Esophagus muscularis mucosa (tissue), 4 donors: ENCODE data around the gene PSMD9. TPM values are rescaled to one million over a fixed set of nuclear protein-coding genes. Genes with fewer than 3 reads are reported as not detected.

ENCODE experiments used
- DNase-seq: peaks from one replicate; pipeline ENCODE4 v3.0.0-alpha.2; 2017; ENCODE audit errors: extremely low spot score
- H3K27ac ChIP-seq, 4 donors: fragments of 200-600 bp; sonication (generic); replicated peaks in 1 of 4; 1 replicate in 3 of 4; 2 replicates in 1 of 4; pipeline ENCODE4 v1.5.1; 2016 to 2019; ENCODE audit warnings: mild to moderate bottlenecking in 1 of 4
- H3K27me3 ChIP-seq, 4 donors: fragments of 200-600 bp; sonication (generic); one replicate each; pipeline versions ENCODE4 v1.5.1 to v1.6.0; 2016 to 2019
- H3K36me3 ChIP-seq, 4 donors: fragments of 200-600 bp; sonication (generic); one replicate each; pipeline ENCODE4 v1.5.1; 2016 to 2019
- H3K4me1 ChIP-seq, 4 donors: fragments of 200-600 bp; sonication (generic); one replicate each; pipeline ENCODE4 v1.5.1; 2016 to 2019
- H3K4me3 ChIP-seq, 4 donors: fragments of 200-600 bp; sonication (generic); 1 replicate in 2 of 4; 2 replicates in 2 of 4; pipeline ENCODE4 v1.5.1; 2016 to 2019; ENCODE audit warnings: mild to moderate bottlenecking in 4 of 4, moderate library complexity in 1 of 4
- H3K9me3 ChIP-seq, 4 donors: fragments of 200-600 bp; sonication (generic); 1 replicate in 3 of 4; 2 replicates in 1 of 4; pipeline ENCODE4 v1.5.1; 2016 to 2019
- CTCF ChIP-seq, 3 experiments: fragments of 200-600 bp in 2 of 3; fragments of 450-650 bp in 1 of 3; sonication (generic) in 2 of 3; IDR thresholded peaks; one replicate each; pipeline ENCODE4 v1.5.1; 2017 to 2019; ENCODE audit warnings: antibody characterized with exemption in 3 of 3, mild to moderate bottlenecking in 2 of 3, moderate library complexity in 1 of 3
- EP300 ChIP-seq: sonication (generic); formaldehyde crosslinking; IDR thresholded peaks from one replicate; pipeline ENCODE4 v1.6.1; 2017; ENCODE audit warnings: antibody characterized with exemption
- POLR2A ChIP-seq: fragments of 450-650 bp; IDR thresholded peaks from one replicate; pipeline ENCODE4 v1.6.1; 2017; ENCODE audit warnings: antibody characterized with exemption, moderate library complexity, mild to moderate bottlenecking, low read depth
- POLR2AphosphoS5 ChIP-seq, 2 donors: sonication (generic); formaldehyde crosslinking; IDR thresholded peaks; one replicate each; pipeline ENCODE4 v1.6.1; 2017; ENCODE audit warnings: antibody characterized with exemption in 2 of 2
- WGBS: methylation state at CpG from one replicate; pipeline ENCODE4 v1.1.5; 2018; 5-methylcytosine and 5-hydroxymethylcytosine counted together
- intact Hi-C: fragments of 100-400 bp; cut with DNase I; formaldehyde crosslinking; loops from one replicate; pipeline ENCODE4 v1.15.1; 2023
- total RNA-seq, 4 donors: library from RNA; depleted of rRNA; stranded (reverse); fragments of >200 nt; gene quantifications; one replicate each; pipeline versions ENCODE4 v1.1.0 to v1.2.1, GENCODE V29; 2016

The PSMD9 gene
- 10 to 100 TPM; 22.4 to 63.7 (median 44.4) TPM for total RNA-seq

DNA sequence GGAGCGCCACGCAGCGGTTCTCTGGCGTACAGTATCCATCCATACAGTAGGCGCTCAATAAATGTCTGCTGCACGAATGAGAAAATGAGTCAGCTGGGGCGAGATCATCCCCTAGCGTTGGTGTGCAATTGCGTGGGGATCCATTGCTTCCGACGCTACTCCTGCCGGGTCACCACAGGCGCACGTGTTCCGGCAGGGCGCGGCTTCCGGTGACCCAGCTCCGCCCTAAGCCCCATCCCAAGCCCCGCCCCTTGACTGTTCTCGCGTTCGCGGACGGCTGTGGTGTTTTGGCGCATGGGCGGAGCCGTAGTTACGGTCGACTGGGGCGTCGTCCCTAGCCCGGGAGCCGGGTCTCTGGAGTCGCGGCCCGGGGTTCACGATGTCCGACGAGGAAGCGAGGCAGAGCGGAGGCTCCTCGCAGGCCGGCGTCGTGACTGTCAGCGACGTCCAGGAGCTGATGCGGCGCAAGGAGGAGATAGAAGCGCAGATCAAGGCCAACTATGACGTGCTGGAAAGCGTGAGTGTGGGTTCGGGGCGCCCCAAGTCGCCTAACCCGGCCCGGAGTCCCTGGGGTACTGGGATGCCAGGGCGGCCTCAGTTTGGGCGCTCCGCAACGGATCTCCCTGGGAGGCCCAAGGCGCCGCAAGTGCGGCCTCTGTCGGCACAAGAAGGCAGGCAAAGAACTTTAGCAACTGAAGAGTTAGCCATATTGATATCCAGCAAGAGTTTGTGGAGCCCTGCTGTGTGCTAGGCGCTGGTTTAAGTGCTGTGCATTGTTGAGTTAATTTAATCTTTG, at the start of gene PSMD9:
TSS of gene PSMD9 (plus strand) at position 313 of the 796 bp plus-strand sequence. CDS start at position 380, 67 bp downstream.
- Histone ChIP-seq H3K9me3 (no peaks in the 10 kb centered on the region), H3K36me3 (peaks cover 0 to 29% (median 10%) of the 10 kb centered on the region in 4 donors), H3K4me1 (peaks cover 19 to 39% (median 30%) of the 10 kb centered on the region in 4 donors), H3K27ac (peak within 1 kb of the TSS; percentile 88 to 99 (median 92)), H3K4me3 (peak within 1 kb of the TSS; percentile 65 to 98 (median 70)), H3K27me3 (peaks cover 0 to 8% (median 0%) of the 10 kb centered on the region in 4 donors)
- intact Hi-C loops, result loop anchor here (2.0 kb wide), 2 partner anchors 50 to 76 kb away; no protein-coding TSS in a partner anchor
- TF ChIP-seq EP300, result no peak
- TF ChIP-seq POLR2AphosphoS5 (IDR thresholded peaks at IDR 0.05), result peak; percentile 91 to 96
- TF ChIP-seq CTCF (IDR thresholded peaks at IDR 0.05), result peak; percentile 54 to 72 (median 65)
- TF ChIP-seq POLR2A, result peak; percentile 67
- WGBS, result 1% methylated on average over 32 of the region's 67 CpGs
- DNase-seq, result peak; percentile 99

DNA sequence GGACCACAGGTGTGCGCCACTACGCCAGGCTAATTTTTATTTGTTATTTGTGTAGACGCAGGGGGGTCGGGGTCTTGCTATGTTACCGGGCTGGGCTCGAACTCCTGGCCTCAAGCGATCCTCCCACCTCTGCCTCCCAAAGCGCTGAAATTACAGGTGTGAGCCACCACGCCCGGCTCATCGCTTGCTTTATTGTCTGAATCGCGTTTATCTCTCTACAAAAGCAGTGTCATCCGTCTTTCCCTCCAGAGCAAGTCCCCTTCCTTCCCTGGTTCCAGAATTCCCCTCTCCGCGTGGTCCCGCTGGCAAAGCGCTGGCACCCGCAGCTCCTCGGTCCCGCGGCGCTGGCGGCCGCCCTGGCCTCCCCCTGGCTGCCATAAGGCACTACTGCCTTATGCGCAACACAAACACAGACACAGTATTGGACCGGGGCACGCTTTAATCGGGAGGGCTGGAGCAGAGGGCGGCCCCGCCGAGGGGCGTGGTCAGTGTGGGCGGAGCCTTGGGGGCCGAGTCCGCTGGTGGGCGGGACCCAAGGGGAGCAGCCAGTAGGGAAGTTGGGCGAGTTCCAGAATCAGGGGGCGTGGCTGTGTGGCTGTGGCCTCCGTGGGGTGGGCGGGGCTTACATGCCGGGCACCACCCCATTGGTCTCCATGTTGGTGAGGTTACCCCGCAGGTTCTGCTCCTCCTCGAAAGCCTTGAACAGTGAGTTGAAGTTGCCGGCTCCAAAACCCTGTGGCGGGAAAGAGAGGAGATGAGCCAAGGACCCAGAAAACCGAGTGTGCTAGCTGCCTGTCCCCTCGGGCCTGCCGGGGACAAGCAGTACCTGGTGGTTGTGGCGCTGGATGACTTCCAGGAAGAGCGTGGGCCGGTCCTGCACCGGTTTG, 49.2 kb upstream of the PSMD9 start:
- Histone ChIP-seq H3K4me1 (peaks cover 6 to 15% (median 14%) of the 10 kb centered on the region in 4 donors), H3K4me3 (peak overlapping the region; percentile 57 to 69 (median 60)), H3K9me3 (no peaks in the 10 kb centered on the region), H3K27me3 (peaks cover 0 to 3% (median 0%) of the 10 kb centered on the region in 4 donors), H3K27ac (peak overlapping the region; percentile 57 to 78 (median 64)), H3K36me3 (no peaks in the 10 kb centered on the region)
- DNase-seq, result peak; percentile 99
- TF ChIP-seq POLR2A, result no peak
- peak; percentile 85 to 89 for TF ChIP-seq POLR2AphosphoS5 (IDR thresholded peaks at IDR 0.05)
- TF ChIP-seq CTCF (IDR thresholded peaks at IDR 0.05), result peak; percentile 40 to 63 (median 59)
- TF ChIP-seq EP300, result no peak
- WGBS, result 21% methylated on average over 31 of the region's 53 CpGs
- intact Hi-C loops, result loop anchor here (2.0 kb wide), 1 partner anchor 49 kb away; the partner anchor contains the start of gene PSMD9

- Histone ChIP-seq H3K4me1 (peaks cover 6 to 15% (median 14%) of the 10 kb centered on the region in 4 donors), H3K4me3 (peak overlapping the region; percentile 57 to 69 (median 60)), H3K27ac (peak overlapping the region; percentile 57 to 78 (median 64)), H3K27me3 (peaks cover 0 to 3% (median 0%) of the 10 kb centered on the region in 4 donors), H3K36me3 (no peaks in the 10 kb centered on the region), H3K9me3 (no peaks in the 10 kb centered on the region)
- TF ChIP-seq POLR2AphosphoS5 (IDR thresholded peaks at IDR 0.05) (no peak), EP300 (no peak), POLR2A (no peak)
- DNase-seq, result no peak
- 75% methylated on average over 24 of the region's 24 CpGs for WGBS
- intact Hi-C loops, result loop anchor here (2.0 kb wide), 1 partner anchor 49 kb away; the partner anchor contains the start of gene PSMD9
Measured at GRCh38 chr12:121839993-121840761, 48.4 kb upstream of the PSMD9 start.

GRCh38 chr12:121843236-121843982, 45.2 kb upstream of the PSMD9 start:
- intact Hi-C loops, result no loop called here
- no peaks in the 10 kb centered on the region for H3K9me3 ChIP-seq
- H3K27me3 ChIP-seq, result peaks cover 0 to 3% (median 0%) of the 10 kb centered on the region in 4 donors
- H3K4me3 ChIP-seq, result no peak overlapping the region
- H3K27ac ChIP-seq, result no peak overlapping the region
- TF ChIP-seq CTCF (IDR thresholded peaks at IDR 0.05), result no peak
- TF ChIP-seq POLR2AphosphoS5 (IDR thresholded peaks at IDR 0.05), result no peak
- TF ChIP-seq POLR2A, result no peak
- no peak for TF ChIP-seq EP300
- peaks cover 6 to 15% (median 14%) of the 10 kb centered on the region in 4 donors for H3K4me1 ChIP-seq
- WGBS, result 78% methylated on average over 12 of the region's 13 CpGs
- H3K36me3 ChIP-seq, result no peaks in the 10 kb centered on the region
- DNase-seq, result no peak
